ENCODE results near the gene ERFL. TPM values are rescaled to one million over a fixed set of nuclear protein-coding genes. Genes with fewer than 3 reads are reported as not detected.

Gene ERFL
- total RNA-seq, 1 donor from 2014 or later = 0.67 TPM

- Mint-ChIP-seq H3K4me1 (peaks cover 14% of the 10 kb centered on the region), H3K4me3 (peak overlapping the region; percentile 86), H3K27me3 (ENCODE audit: low read depth) (no peaks in the 10 kb centered on the region), H3K27ac (peak overlapping the region; percentile 82), H3K36me3 (peaks cover 2% of the 10 kb centered on the region), H3K9me3 (no peaks in the 10 kb centered on the region)
- TF ChIP-seq, protein P1, sequence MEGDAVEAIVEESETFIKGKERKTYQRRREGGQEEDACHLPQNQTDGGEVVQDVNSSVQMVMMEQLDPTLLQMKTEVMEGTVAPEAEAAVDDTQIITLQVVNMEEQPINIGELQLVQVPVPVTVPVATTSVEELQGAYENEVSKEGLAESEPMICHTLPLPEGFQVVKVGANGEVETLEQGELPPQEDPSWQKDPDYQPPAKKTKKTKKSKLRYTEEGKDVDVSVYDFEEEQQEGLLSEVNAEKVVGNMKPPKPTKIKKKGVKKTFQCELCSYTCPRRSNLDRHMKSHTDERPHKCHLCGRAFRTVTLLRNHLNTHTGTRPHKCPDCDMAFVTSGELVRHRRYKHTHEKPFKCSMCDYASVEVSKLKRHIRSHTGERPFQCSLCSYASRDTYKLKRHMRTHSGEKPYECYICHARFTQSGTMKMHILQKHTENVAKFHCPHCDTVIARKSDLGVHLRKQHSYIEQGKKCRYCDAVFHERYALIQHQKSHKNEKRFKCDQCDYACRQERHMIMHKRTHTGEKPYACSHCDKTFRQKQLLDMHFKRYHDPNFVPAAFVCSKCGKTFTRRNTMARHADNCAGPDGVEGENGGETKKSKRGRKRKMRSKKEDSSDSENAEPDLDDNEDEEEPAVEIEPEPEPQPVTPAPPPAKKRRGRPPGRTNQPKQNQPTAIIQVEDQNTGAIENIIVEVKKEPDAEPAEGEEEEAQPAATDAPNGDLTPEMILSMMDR (IDR thresholded peaks at IDR 0.05; ENCODE audit: unreplicated experiment) = no peak
- DNase-seq (ENCODE audit: low spot score in 2 of 2, unreplicated experiment in 2 of 2) = peak; percentile 78 to 88
These were observed 30.3 kb upstream of the ERFL start for GRCh38 chr19:41958367-41959055.

- H3K27me3 Mint-ChIP-seq (ENCODE audit: low read depth) = no peaks in the 10 kb centered on the region
- H3K9me3 Mint-ChIP-seq = no peaks in the 10 kb centered on the region
- H3K27ac Mint-ChIP-seq = peak overlapping the region; percentile 82
- DNase-seq (ENCODE audit: low spot score in 2 of 2, unreplicated experiment in 2 of 2) = peak in 1 of 2 experiments; percentile 70
- peaks cover 14% of the 10 kb centered on the region for H3K4me1 Mint-ChIP-seq
- TF ChIP-seq, protein P1 (IDR thresholded peaks at IDR 0.05; ENCODE audit: unreplicated experiment) = peak; percentile 81
- peak overlapping the region; percentile 86 for H3K4me3 Mint-ChIP-seq
- peaks cover 2% of the 10 kb centered on the region for H3K36me3 Mint-ChIP-seq
These were observed 29.7 kb upstream of the ERFL start for GRCh38 chr19:41957838-41958366.

DNA sequence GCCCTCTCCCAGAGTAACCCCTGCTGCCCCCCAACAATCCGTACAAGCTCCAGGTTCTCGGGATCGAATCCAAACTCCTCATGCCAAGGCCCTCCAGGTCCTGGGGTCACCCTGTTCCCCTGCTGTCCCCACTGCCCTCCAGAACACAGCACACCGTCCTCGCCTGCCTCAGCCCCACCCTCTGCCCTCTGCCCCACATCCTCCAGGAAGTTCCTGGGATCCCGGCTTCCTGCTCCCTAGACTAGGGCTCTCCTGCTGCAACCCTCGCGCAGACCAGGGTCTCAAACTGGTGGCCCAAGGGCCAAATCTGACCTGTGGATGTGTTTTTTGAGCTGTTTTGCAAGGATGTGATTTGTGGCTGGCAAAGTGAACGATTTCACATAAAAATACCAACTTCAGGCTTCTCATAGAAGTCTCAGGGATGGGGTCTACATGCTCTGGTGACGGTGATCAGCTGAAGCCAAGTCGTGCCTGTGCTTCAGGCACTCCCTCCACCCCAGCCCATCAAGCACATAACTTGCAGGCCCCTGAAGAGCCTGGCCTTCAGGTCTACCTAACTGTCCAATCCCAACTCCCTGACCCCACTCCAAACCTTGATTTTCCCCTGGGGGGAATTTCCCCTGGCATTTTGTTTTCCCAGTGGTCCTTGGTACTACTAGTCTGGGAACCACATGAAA lies 29.1 kb upstream of the ERFL start:
- Mint-ChIP-seq H3K4me1 (peaks cover 14% of the 10 kb centered on the region), H3K4me3 (peak overlapping the region; percentile 86), H3K9me3 (no peaks in the 10 kb centered on the region), H3K27ac (peak overlapping the region; percentile 82), H3K36me3 (peaks cover 2% of the 10 kb centered on the region), H3K27me3 (ENCODE audit: low read depth) (no peaks in the 10 kb centered on the region)
- DNase-seq (ENCODE audit: low spot score in 2 of 2, unreplicated experiment in 2 of 2) = no peak
- TF ChIP-seq, protein P1 (IDR thresholded peaks at IDR 0.05; ENCODE audit: unreplicated experiment) = no peak

DNA sequence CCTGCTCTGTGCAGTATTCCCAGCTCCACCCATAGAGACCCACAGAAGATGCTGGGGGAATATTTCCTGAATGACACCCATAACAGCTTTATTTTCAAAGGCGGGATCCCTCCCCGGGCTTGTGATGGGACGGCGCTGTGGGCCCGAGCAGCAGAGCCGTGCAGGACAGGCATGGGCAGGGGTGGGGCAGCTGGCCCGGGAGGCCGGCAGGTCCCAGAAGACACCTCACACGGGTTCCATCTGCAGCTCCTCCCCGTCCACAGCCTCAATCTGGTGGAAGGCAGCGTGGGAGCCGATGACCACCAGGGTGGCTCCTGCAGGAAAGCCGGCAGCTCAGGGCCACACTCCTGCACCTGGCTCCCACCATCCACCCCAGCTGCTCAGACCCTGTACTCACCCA lies 28.4 kb upstream of the ERFL start:
- H3K27ac Mint-ChIP-seq = no peak overlapping the region
- TF ChIP-seq, protein P1 (IDR thresholded peaks at IDR 0.05; ENCODE audit: unreplicated experiment) = no peak

GRCh38 chr19:41955521-41955920 lies 27.3 kb upstream of the ERFL start:
- H3K36me3 Mint-ChIP-seq = peaks cover 2% of the 10 kb centered on the region
- TF ChIP-seq, protein P1 (IDR thresholded peaks at IDR 0.05; ENCODE audit: unreplicated experiment) = no peak
- no peak overlapping the region for H3K27ac Mint-ChIP-seq
- no peaks in the 10 kb centered on the region for H3K9me3 Mint-ChIP-seq
- DNase-seq (ENCODE audit: low spot score in 2 of 2, unreplicated experiment in 2 of 2) = no peak
- peaks cover 16% of the 10 kb centered on the region for H3K4me1 Mint-ChIP-seq
- H3K27me3 Mint-ChIP-seq (ENCODE audit: low read depth) = peaks cover 4% of the 10 kb centered on the region
- H3K4me3 Mint-ChIP-seq = no peak overlapping the region

More for the DNA sequence above, 28.4 kb upstream of the ERFL start:
- H3K27me3 Mint-ChIP-seq (ENCODE audit: low read depth) = peaks cover 2% of the 10 kb centered on the region
- H3K9me3 Mint-ChIP-seq = no peaks in the 10 kb centered on the region
- no peak for DNase-seq (ENCODE audit: low spot score in 2 of 2, unreplicated experiment in 2 of 2)
- peaks cover 2% of the 10 kb centered on the region for H3K36me3 Mint-ChIP-seq
- peaks cover 17% of the 10 kb centered on the region for H3K4me1 Mint-ChIP-seq
- no peak overlapping the region for H3K4me3 Mint-ChIP-seq

All from mesothelial cell of epicardium (in vitro differentiated cells).